K562 (cell line): ENCODE data around the gene ATAD2B. TPM values are rescaled to one million over a fixed set of nuclear protein-coding genes. Genes with fewer than 3 reads are reported as not detected.

Source experiments
- ATAC-seq: fragments of 200-7000 bp; cut with Tn5 transposase; 3 replicates; pipeline ENCODE4 v1.9.1; 2020; ENCODE audit warnings: moderate library complexity
- BruUV-seq: library from RNA; stranded (reverse); fragments of 400-500 nt; replicated peaks from 2 replicates; lab custom pipeline; 2021; lab: Mats Ljungman, UMichigan
- CTCF ChIA-PET: fragments of 300-600 bp; formaldehyde crosslinking; extraction: SDS; loops from one replicate; lab custom pipeline; 2021; ENCODE audit warnings: low intra/inter-chr PET ratio; lab: Yijun Ruan, JAX
- POLR2A ChIA-PET: fragments of 300-600, 350-650 bp; sonication (Branson Sonifier 250); formaldehyde crosslinking; extraction: SDS; loops from one replicate; lab custom pipeline; 2021; ENCODE audit warnings: antibody characterized with exemption, inconsistent platforms; lab: Yijun Ruan, JAX
- DNase-seq, 4 experiments: peaks; one replicate each; pipeline versions ENCODE4 v3.0.0 to v3.0.0-alpha.2; 2011 to 2018; ENCODE audit warnings: low spot score in 3 of 4, mixed read lengths in 3 of 4; ENCODE audit errors: extremely low read depth in 1 of 4
- FAIRE-seq: peaks from 2 replicates; lab custom pipeline; 2011; peaks lifted over from hg19 to GRCh38; lab: Jason Lieb, UNC
- H2AFZ ChIP-seq: 2 replicates; pipeline ENCODE4 v1.6.0; 2011; ENCODE audit warnings: low read depth, low read length, control low read depth, inconsistent platforms
- H3K27ac ChIP-seq: fragments of 200-600 bp; 3 replicates; pipeline ENCODE4 v1.8.0; 2011; ENCODE audit warnings: low read depth, mild to moderate bottlenecking, control low read depth, inconsistent platforms, low read length, moderate library complexity, mixed read lengths; ENCODE audit errors: extremely low read depth
- H3K27me3 ChIP-seq, 2 experiments: fragments of 300-600 bp in 1 of 2; 2 replicates in 1 of 2; 3 replicates in 1 of 2; pipeline versions ENCODE4 v1.6.0 to v1.8.0; 2011; ENCODE audit warnings: inconsistent platforms in 2 of 2, low read length in 2 of 2, mild to moderate bottlenecking in 1 of 2, mixed read lengths in 1 of 2, moderate library complexity in 1 of 2; ENCODE audit not compliant: control insufficient read depth in 2 of 2, insufficient read depth in 2 of 2
- H3K36me3 ChIP-seq: fragments of 300-600 bp; 3 replicates; pipeline ENCODE4 v1.8.0; 2011; ENCODE audit warnings: mild to moderate bottlenecking, low read length, inconsistent platforms; ENCODE audit not compliant: control insufficient read depth, insufficient read depth
- H3K4me1 ChIP-seq, 2 experiments: fragments of 200-600 bp in 1 of 2; replicated peaks in 1 of 2; 2 replicates in 1 of 2; 3 replicates in 1 of 2; pipeline versions ENCODE4 v1.5.1 to v1.8.0; 2011; ENCODE audit warnings: inconsistent platforms in 2 of 2, low read length in 2 of 2, mild to moderate bottlenecking in 1 of 2, mixed read lengths in 1 of 2, moderate library complexity in 1 of 2; ENCODE audit not compliant: control insufficient read depth in 2 of 2, insufficient read depth in 2 of 2
- H3K4me2 ChIP-seq: 2 replicates; pipeline ENCODE4 v1.6.1; 2011; ENCODE audit warnings: low read length, control low read depth, inconsistent platforms, mixed read lengths; ENCODE audit not compliant: insufficient read depth
- H3K4me3 ChIP-seq: fragments of 200-600 bp; sonication (generic), shearing (Covaris generic); 2 replicates; pipeline ENCODE4 v1.5.1; 2016; ENCODE audit warnings: control low read depth, inconsistent platforms
- H3K79me2 ChIP-seq: fragments of 200-600 bp; 3 replicates; pipeline ENCODE4 v1.8.0; 2011; ENCODE audit warnings: low read length, inconsistent platforms; ENCODE audit not compliant: control insufficient read depth, insufficient read depth
- H3K9ac ChIP-seq, 2 experiments: 2 replicates each; pipeline versions ENCODE4 v1.6.0 to v1.6.1; 2011; ENCODE audit warnings: low read depth in 2 of 2, low read length in 2 of 2, control low read depth in 1 of 2, inconsistent platforms in 1 of 2, mild to moderate bottlenecking in 1 of 2, mixed read lengths in 1 of 2; ENCODE audit not compliant: insufficient read depth in 1 of 2
- H3K9me1 ChIP-seq: one replicate; pipeline ENCODE4 v1.6.0; 2011; ENCODE audit warnings: inconsistent platforms, mild to moderate bottlenecking, low read length, moderate library complexity; ENCODE audit not compliant: control insufficient read depth, insufficient read depth
- H3K9me3 ChIP-seq: replicated peaks from 2 replicates; pipeline ENCODE4 v1.5.1; 2011; ENCODE audit warnings: low read depth, low read length, inconsistent platforms; ENCODE audit not compliant: control insufficient read depth, insufficient read depth
- H4K20me1 ChIP-seq: replicated peaks from 2 replicates; pipeline ENCODE4 v1.6.1; 2011; ENCODE audit warnings: low read length, inconsistent platforms, mixed read lengths; ENCODE audit not compliant: control insufficient read depth, insufficient read depth
- ARID2 ChIP-seq: fragments of 450-650 bp; IDR thresholded peaks from 2 replicates; pipeline ENCODE4 v1.6.1; 2017; ENCODE audit warnings: antibody characterized with exemption, mild to moderate bottlenecking
- CBFA2T2 ChIP-seq: fragments of 450-650 bp; conservative IDR thresholded peaks from 2 replicates; pipeline ENCODE4 v1.6.1; 2017; ENCODE audit warnings: mild to moderate bottlenecking
- CBFA2T3 ChIP-seq: fragments of 450-650 bp; IDR thresholded peaks from 2 replicates; pipeline ENCODE4 v1.6.1; 2017
- CCNT2 ChIP-seq: IDR thresholded peaks from 2 replicates; pipeline ENCODE4 v1.6.1; 2011; ENCODE audit warnings: borderline replicate concordance, low read depth, mild to moderate bottlenecking, moderate library complexity, mixed read lengths, low read length; ENCODE audit not compliant: insufficient read length; ENCODE audit errors: extremely low read depth
- DLX4 ChIP-seq: fragments of 250-450 bp; sonication (Bioruptor Pico); IDR thresholded peaks from 2 replicates; pipeline ENCODE4 v1.6.1; 2021; ENCODE audit warnings: mild to moderate bottlenecking
- ETS1 ChIP-seq: conservative IDR thresholded peaks from 2 replicates; pipeline ENCODE4 v1.6.1; 2011; ENCODE audit warnings: low read depth, mild to moderate bottlenecking, low read length; ENCODE audit not compliant: control insufficient read depth
- GABPA ChIP-seq: fragments of 200-800 bp; sonication (Bioruptor generic); conservative IDR thresholded peaks from 2 replicates; pipeline ENCODE4 v1.6.1; 2016; ENCODE audit warnings: low read depth, missing genetic modification characterization, missing compliant biosample characterization
- MAFF ChIP-seq: IDR thresholded peaks from 2 replicates; pipeline ENCODE4 v1.6.1; 2012; ENCODE audit warnings: low read length, improper control_type of control experiment
- PKNOX1 ChIP-seq: fragments of 450-650 bp; IDR thresholded peaks from 2 replicates; pipeline ENCODE4 v1.6.1; 2016
- TCF15 ChIP-seq: fragments of 250-450 bp; sonication (Bioruptor Pico); IDR thresholded peaks from 2 replicates; pipeline ENCODE4 v1.8.0; 2022; ENCODE audit warnings: moderate library complexity, mild to moderate bottlenecking, inconsistent platforms
- TCF3 ChIP-seq: sonication (generic); formaldehyde crosslinking; IDR thresholded peaks from 2 replicates; pipeline ENCODE4 v1.4.0; 2020; ENCODE audit warnings: mild to moderate bottlenecking, missing genetic modification reagents
- ZBTB33 ChIP-seq: sonication (generic); formaldehyde crosslinking; IDR thresholded peaks from 2 replicates; pipeline ENCODE4 v1.8.1; 2023; ENCODE audit warnings: mild to moderate bottlenecking, missing genetic modification reagents
- ZNF133 ChIP-seq: fragments of 250-450 bp; sonication (Bioruptor Pico); IDR thresholded peaks from 2 replicates; pipeline ENCODE4 v1.4.0; 2020; ENCODE audit warnings: mild to moderate bottlenecking
- ZNF175 ChIP-seq: fragments of 200-800 bp; sonication (Bioruptor generic); IDR thresholded peaks from 2 replicates; pipeline ENCODE4 v1.6.1; 2016; ENCODE audit warnings: low read depth, mild to moderate bottlenecking, missing genetic modification characterization, missing compliant biosample characterization
- ZNF436 ChIP-seq: fragments of 250-450, 450-650 bp; sonication (Bioruptor Pico); formaldehyde crosslinking; IDR thresholded peaks from 2 replicates; pipeline ENCODE4 v1.7.0; 2020; ENCODE audit warnings: mild to moderate bottlenecking
- WGBS: fragments of 100-300 bp; shearing (Covaris generic); methylation state at CpG from one replicate; pipeline ENCODE4 v1.1.6; 2016; ENCODE audit warnings: low coverage, mixed read lengths; ENCODE audit not compliant: insufficient coverage; ENCODE audit errors: missing lambda C conversion rate; 5-methylcytosine and 5-hydroxymethylcytosine counted together
- in situ Hi-C: fragments of 300-500 bp; cut with MboI; formaldehyde crosslinking; loops from 4 replicates; pipeline ENCODE4 v1.15.0; 2018; ENCODE audit warnings: inconsistent platforms, mixed read lengths
- intact Hi-C: fragments of 100-400 bp; cut with micrococcal nuclease; formaldehyde crosslinking; loops from 2 replicates; pipeline ENCODE4 v1.14.2; 2022
- polyA plus RNA-seq, 8 experiments: library from polyadenylated mRNA; depleted of rRNA in 4 of 8; stranded (reverse) in 5 of 8; unstranded in 3 of 8; fragments of >200 nt; fragmentation: Nextera tagmentation in 2 of 8; fragmentation: Illumina TruSeq in 1 of 8; extraction: Ambion mirVana in 2 of 8; extraction: Trizol in 1 of 8; gene quantifications; 2 replicates each; pipeline versions ENCODE4 v1.2.1 to v1.2.3, GENCODE V29; 2011 to 2014; ENCODE audit warnings: inconsistent platforms in 1 of 8, missing spikeins in 1 of 8
- total RNA-seq, 7 experiments: library from RNA; depleted of rRNA in 6 of 7; stranded (reverse); fragments of >200 nt in 6 of 7; fragmentation: Illumina TruSeq in 2 of 7; extraction: Trizol in 2 of 7; gene quantifications; 2 replicates each; pipeline versions ENCODE4 v1.2.1 to v1.2.3, GENCODE V29; 2011 to 2021; ENCODE audit warnings: low replicate concordance in 1 of 7

Gene ATAD2B
- total and polyA plus RNA-seq, 9 of the 15 experiments (the other 6 are each of a cell fraction or from before 2014, with no cell fraction given) = 3.2 to 21.6 (median 11.4) TPM

GRCh38 chr2:23707096-23707495 lies 219.8 kb downstream of the ATAD2B start (continued):
- no peak for TF ChIP-seq CCNT2

GRCh38 chr2:23706613-23707078 lies 220.3 kb downstream of the ATAD2B start:
- 52% methylated on average over 18 of the region's 18 CpGs for WGBS
- no peaks in the 10 kb centered on the region for H4K20me1 ChIP-seq
- FAIRE-seq (no peak), DNase-seq (peak in 2 of 4 experiments; percentile 16 to 20), ATAC-seq (peak; percentile 44; the same call in 2 of the 3 replicates)
- POLR2A ChIA-PET = interaction anchor here (0.7 kb wide), 1 partner anchor 12 kb away, joined by 3 read pairs; no protein-coding TSS in a partner anchor
- no TSS peak for BruUV-seq
- H3K27ac ChIP-seq = no peak overlapping the region
- H3K9me3 ChIP-seq = no peaks in the 10 kb centered on the region
- CTCF ChIA-PET = no interaction called here
- in situ Hi-C loops (no loop called here), intact Hi-C loops (no loop called here)
- no peaks in the 10 kb centered on the region for H3K9me1 ChIP-seq
- no peak overlapping the region for H2AFZ ChIP-seq
- H3K27me3 ChIP-seq = no peaks in the 10 kb centered on the region
- no peaks in the 10 kb centered on the region for H3K79me2 ChIP-seq
- H3K36me3 ChIP-seq = no peaks in the 10 kb centered on the region
- H3K4me2 ChIP-seq = no peak overlapping the region
- H3K4me1 ChIP-seq = peaks cover 8 to 12% of the 10 kb centered on the region in 2 experiments; a peak in 4 of 5 replicates
- no peak overlapping the region for H3K9ac ChIP-seq
- H3K4me3 ChIP-seq = no peak overlapping the region
- peak; percentile 74 for TF ChIP-seq CBFA2T3
- peak; percentile 69; the same call in 1 of the 2 replicates for TF ChIP-seq ZBTB33 (CRISPR knock-in tag)
- no peak for TF ChIP-seq ARID2
- TF ChIP-seq GABPA (tag) = no peak
- no peak for TF ChIP-seq ZNF436 (CRISPR knock-in tag)
- TF ChIP-seq DLX4 = no peak
- TF ChIP-seq TCF15 = no peak
- TF ChIP-seq ZNF175 (CRISPR knock-in tag) = no peak
- no peak for TF ChIP-seq PKNOX1
- peak; percentile 27; the same call in 1 of the 2 replicates for TF ChIP-seq MAFF
- TF ChIP-seq ETS1 = no peak
- peak; percentile 38; the same call in 1 of the 2 replicates for TF ChIP-seq TCF3 (CRISPR knock-in tag)
- TF ChIP-seq ZNF133 = no peak
- TF ChIP-seq CBFA2T2 = peak; percentile 45
